ENCODE data around the gene MTRR. TPM values are rescaled to one million over a fixed set of nuclear protein-coding genes. Genes with fewer than 3 reads are reported as not detected.

Gene MTRR
- total and polyA plus RNA-seq, 9 of the 15 experiments (the other 6 are each of a cell fraction or from before 2014, with no cell fraction given): 39.3 to 84.6 (median 66.2) TPM

- no peak for TF ChIP-seq VEZF1 (CRISPR knock-in tag; IDR thresholded peaks at IDR 0.05)
These were observed 5.7 kb downstream of the MTRR start (continued) for GRCh38 chr5:7874639-7875038.

DNA sequence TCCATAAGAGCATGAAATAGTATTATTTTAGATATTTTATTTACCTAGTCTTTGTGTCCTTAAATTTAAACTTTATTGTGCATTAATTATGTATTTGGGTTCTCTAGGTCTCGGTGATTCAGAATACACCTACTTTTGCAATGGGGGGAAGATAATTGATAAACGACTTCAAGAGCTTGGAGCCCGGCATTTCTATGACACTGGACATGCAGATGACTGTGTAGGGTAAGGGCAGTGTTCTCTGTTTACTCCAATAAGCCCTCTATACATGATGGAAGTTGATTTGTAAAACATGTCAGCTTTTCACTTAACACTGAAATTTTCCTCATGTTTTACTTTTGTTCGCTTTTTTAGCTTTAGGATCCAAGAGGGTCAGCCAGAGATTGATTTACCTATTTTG lies 6.2 kb downstream of the MTRR start:
- BruUV-seq (replicated peaks): no TSS peak
- Histone ChIP-seq H3K36me3 (ENCODE audit: control insufficient read depth, insufficient read depth, low read length) (peaks cover 98% of the 10 kb centered on the region), H4K20me1 (replicated peaks; ENCODE audit: control insufficient read depth, insufficient read depth, low read length) (peaks cover 16% of the 10 kb centered on the region), H3K9ac (ENCODE audit: insufficient read depth in 1 of 2, low read depth in 2 of 2, low read length in 2 of 2) (no peak overlapping the region), H2AFZ (ENCODE audit: low read depth, low read length) (no peak overlapping the region), H3K4me1 (replicated peaks in 1 of 2; ENCODE audit: control insufficient read depth in 2 of 2, insufficient read depth in 2 of 2, low read length in 2 of 2) (peaks cover 0 to 3% of the 10 kb centered on the region in 2 experiments; a peak in 2 of 5 replicates), H3K27me3 (ENCODE audit: control insufficient read depth in 2 of 2, insufficient read depth in 2 of 2, low read length in 2 of 2) (no peaks in the 10 kb centered on the region), H3K27ac (ENCODE audit: extremely low read depth, low read depth, low read length) (no peak overlapping the region), H3K9me1 (ENCODE audit: control insufficient read depth, insufficient read depth, low read length) (peaks cover 3% of the 10 kb centered on the region), H3K4me3 (no peak overlapping the region), H3K9me3 (replicated peaks; ENCODE audit: control insufficient read depth, insufficient read depth, low read depth, low read length) (no peaks in the 10 kb centered on the region), H3K4me2 (ENCODE audit: insufficient read depth, low read length) (no peak overlapping the region), H3K79me2 (ENCODE audit: control insufficient read depth, insufficient read depth, low read length) (peaks cover 71% of the 10 kb centered on the region)
- WGBS (ENCODE audit: insufficient coverage, low coverage, missing lambda C conversion rate): 100% methylated on average over 4 of the region's 4 CpGs
- in situ Hi-C loops (cut with MboI): no loop called here
- intact Hi-C loops (cut with micrococcal nuclease): no loop called here
- FAIRE-seq (no peak), DNase-seq (ENCODE audit: extremely low read depth in 1 of 4, low spot score in 3 of 4) (no peak), ATAC-seq (no peak)
- CTCF ChIA-PET (ENCODE audit: low intra/inter-chr PET ratio): no interaction called here
- POLR2A ChIA-PET: no interaction called here
- TF ChIP-seq CBFB (CRISPR knock-in tag; IDR thresholded peaks at IDR 0.05) (no peak), MIER1 (IDR thresholded peaks at IDR 0.05; ENCODE audit: low read depth) (no peak), PRMT5 (CRISPR knock-in tag; IDR thresholded peaks at IDR 0.05) (no peak), SIX5 (IDR thresholded peaks at IDR 0.05; ENCODE audit: borderline replicate concordance in 1 of 2, insufficient read depth in 1 of 2, low read depth in 1 of 2, low read length in 2 of 2) (no peak), KAT7 (CRISPR knock-in tag; IDR thresholded peaks at IDR 0.05; ENCODE audit: borderline replicate concordance) (no peak), SMARCB1 (IDR thresholded peaks at IDR 0.05; ENCODE audit: insufficient read length, low read depth) (no peak), E2F5 (CRISPR knock-in tag; IDR thresholded peaks at IDR 0.05) (no peak), ZNF143 (CRISPR knock-in tag; IDR thresholded peaks at IDR 0.05) (no peak), ZNF140 (CRISPR knock-in tag; IDR thresholded peaks at IDR 0.05) (no peak), NCOA4 (IDR thresholded peaks at IDR 0.05; ENCODE audit: partially characterized antibody) (no peak), ZNF655 (CRISPR knock-in tag; IDR thresholded peaks at IDR 0.05) (no peak), ARID3B (CRISPR knock-in tag; IDR thresholded peaks at IDR 0.05; ENCODE audit: borderline replicate concordance) (no peak), U2AF2 (optimal IDR thresholded peaks at IDR 0.05; ENCODE audit: low read depth, low read length) (no peak)
- TF ChIP-seq, protein P1, sequence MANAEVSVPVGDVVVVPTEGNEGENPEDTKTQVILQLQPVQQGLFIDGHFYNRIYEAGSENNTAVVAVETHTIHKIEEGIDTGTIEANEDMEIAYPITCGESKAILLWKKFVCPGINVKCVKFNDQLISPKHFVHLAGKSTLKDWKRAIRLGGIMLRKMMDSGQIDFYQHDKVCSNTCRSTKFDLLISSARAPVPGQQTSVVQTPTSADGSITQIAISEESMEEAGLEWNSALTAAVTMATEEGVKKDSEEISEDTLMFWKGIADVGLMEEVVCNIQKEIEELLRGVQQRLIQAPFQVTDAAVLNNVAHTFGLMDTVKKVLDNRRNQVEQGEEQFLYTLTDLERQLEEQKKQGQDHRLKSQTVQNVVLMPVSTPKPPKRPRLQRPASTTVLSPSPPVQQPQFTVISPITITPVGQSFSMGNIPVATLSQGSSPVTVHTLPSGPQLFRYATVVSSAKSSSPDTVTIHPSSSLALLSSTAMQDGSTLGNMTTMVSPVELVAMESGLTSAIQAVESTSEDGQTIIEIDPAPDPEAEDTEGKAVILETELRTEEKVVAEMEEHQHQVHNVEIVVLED (CRISPR knock-in tag; IDR thresholded peaks at IDR 0.05): no peak

Measured in K562 (cell line).